ENCODE results near the gene ZNF792.
"Not testable (repeated sequence)": the region's sequence is repeated elsewhere in the genome, so short reads cannot be mapped to it uniquely, and the experiment has no call there.

ZNF792 gene

DNA sequence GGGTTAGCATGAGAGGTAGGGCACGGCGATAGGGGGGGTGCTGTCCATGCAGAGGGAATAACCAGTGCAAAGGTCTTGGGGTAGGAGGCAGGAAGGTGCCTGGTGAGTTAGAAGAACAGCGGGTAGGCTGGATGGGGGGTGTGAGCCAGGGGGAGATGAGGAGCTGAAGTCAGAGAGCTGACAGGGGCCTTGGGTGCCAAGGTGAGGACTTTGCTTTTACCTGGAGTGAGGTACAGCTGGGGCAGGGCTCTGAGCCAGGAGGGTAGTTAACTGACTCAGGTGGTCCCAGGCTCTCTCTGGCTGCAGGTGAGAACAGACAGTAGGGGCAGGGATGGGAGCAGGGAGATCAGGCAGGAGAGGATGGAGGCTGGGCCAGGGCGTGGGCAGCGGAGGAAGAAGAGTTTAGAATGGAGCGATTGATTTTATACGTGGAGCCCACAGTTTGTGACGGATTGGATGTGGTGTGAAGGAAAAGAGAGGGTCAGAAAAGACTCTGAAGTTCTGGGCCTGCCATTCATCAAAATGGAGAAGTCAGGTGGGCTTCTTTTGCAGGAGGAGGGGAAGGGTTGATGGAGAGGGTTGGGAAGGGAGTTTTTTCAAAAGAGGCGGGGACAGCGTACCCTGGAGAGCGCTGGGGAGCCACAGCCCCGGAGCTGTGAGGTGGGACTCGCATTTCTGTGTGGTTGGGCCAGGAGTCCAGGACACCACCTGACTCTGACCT lies 34.9 kb upstream of the ZNF792 start:
- DNase-seq (ENCODE audit: low spot score), result peak; percentile 25

DNA sequence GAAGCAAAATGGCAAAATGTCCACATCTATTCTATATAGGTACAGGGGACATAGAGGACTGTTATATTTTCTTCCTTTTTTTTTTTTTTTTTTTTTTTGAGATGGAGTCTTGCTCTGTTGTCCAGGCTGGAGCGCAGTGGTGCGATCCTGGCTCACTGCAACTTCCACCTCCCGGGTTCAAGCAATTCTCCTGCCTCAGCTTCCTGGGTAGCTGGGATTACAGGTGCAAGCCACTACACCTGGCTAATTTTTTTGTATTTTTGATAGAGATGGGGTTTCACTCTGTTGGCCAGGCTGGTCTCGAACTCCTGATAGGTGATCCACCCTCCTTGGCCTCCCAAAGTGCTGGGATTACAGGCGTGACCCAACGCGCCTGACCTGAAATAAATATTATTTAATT lies 34.2 kb upstream of the ZNF792 start:
- not testable (repeated sequence) for DNase-seq (ENCODE audit: low spot score)

DNA sequence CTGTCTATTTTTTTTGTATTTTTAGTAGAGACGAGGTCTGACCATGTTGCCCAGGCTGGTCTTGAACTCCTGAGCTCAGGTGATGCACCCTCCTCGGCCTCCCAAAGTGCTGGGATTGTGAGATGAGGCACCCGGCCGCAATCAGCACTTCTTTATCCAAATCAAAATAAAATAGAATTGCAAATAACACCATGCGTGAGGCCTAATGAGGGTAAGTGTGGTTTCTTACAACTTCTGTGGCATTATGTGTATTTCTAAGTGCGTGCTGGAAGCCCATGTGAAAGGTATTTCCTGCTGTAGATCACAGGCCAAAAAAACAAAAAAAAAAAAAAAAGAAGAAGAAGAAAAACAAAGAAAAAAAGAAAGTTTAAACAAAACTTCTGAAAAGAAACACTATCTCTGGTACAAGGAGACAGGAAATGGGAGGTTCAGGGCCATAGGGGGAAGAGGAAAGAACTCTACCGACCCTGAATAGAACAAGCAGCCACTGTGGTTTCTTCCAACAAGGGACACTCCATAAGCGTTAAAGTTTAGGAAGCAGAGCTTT lies 33.1 kb upstream of the ZNF792 start:
- DNase-seq (ENCODE audit: low spot score), result no peak

DNA sequence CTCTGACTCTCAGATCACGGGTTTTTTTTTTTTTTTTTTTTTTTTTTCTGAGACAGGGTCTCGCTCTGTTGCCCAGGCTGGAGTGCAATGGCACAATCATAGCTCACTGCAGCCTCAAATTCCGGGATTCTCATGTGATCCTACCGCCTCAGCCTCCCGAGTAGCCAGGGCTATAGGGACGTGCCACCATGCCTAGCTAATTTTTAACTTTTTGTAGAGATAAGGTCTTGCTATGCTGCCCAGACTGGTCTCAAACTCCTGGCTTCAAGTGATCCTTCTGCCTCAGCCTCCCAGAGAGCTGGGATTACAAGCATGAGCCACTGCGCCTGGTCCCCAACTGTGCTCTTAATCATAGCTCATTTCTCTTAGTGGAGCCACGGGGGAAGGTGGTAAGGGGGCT lies 31.5 kb upstream of the ZNF792 start:
- no peak for DNase-seq (ENCODE audit: low spot score)

DNA sequence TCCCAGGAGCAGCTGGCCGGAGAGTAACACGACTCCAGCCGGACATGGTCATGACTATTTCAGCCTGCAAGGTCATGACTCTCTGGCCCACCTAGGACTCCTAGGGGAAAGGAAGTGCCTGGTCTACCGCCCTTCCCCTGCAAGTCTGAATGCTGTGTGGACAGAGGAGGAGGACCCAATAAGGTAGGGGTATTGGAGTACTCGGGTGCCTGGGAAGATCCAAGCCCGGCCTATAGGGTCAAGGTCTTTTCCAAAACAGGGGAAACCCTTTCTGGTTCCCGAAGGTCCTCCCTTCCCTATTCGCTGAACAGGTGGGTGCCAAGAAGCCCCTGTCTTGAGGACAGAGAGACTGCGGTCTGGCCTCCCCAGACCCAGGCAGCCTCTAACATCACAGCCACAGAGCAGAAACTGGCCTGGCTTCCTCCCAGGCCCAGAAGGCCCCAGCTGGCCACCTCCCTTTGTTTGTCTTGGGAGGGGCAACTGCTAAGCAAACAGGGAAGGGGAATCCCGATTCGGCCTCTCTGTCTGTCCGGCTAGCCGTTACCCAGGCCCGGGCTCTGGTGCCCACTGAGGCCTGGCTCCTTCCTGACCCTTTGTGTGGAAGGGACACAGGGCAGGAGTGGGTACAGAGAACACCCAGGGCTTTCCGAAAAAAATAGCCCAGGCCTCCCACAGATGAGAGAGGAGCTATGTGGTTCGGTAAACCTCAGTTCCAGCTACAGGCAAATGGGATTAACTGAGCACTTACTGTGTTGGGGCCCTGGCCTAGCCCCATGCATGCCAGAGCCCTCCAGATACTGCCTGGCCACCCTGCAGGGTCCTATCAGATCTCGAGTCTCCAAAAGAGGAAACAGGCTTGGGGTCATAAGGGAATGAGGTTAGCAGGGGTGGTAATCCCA lies 30.9 kb upstream of the ZNF792 start:
- no peak for DNase-seq (ENCODE audit: low spot score)

DNA sequence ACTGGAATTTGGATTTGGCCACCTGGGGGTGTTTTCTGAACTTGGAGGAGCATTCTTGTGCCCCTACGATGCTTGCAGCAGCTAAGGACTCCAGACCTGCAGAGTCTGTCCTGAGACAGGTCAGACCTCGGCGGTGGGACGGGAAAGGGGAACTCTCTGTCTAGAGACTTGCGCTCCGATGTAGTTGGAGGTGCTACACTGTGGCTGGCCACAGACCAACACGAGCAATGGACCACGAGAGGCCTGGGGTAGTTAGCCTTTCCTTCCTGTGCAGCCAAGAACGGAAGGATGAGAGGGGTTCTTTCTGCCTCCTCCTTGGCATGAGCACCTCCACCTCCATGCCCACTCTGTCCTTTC lies 30.2 kb upstream of the ZNF792 start:
- no peak for DNase-seq (ENCODE audit: low spot score)

DNA sequence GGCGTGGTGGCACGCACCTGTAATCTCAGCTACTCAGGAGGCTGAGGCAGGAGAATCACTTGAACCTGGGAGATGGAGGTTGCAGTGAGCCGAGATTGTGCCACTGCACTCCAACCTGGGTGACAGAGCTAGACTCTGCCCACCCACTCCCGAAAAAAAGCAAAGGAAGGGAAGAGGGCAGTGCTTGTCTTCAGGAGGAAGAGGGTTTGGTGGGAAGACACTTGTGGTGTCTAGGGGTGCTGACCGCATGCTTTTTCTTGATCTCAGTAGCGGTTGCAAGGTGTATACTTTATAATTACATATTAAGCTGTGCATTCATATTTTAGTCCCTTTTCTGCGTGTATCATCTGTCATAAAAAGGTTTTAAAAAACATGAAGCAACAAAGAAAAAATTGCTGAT lies 28.6 kb upstream of the ZNF792 start:
- DNase-seq (ENCODE audit: low spot score), result not testable (repeated sequence)

DNA sequence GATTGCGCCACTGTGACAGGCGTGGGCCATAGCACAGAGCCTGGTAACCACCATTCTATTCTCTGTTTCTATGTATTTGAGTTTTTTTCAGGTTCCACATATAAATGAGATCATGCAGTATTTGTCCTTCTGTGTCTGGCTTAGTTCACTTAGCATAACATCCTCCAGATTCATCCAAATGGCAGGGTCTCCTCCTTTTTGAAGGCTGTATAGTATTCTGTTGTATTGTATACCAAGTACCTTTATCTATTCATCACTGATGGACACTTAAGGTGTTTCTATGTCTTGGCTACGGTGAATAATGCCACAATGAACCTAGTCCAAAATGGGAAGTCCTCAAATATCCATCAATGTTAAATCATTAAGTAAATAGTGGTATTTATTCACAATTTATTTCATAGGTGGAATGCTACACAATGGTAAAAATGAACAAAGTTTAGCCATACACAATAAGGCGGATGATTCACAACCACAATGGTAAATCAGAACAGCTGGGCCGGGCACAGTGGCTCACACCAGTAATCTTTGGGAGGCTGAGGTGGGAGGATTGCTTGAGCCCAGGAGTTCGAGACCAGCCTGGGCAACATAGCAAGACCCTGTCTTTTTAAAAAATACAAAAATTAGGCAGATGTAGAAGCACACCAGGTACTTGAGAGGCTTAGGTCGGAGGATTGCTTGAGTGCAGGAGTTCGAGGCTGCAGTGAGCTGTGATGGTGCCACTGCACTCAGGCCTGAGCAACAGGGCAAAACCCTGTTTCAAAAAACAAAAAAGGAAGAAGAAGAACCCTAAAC lies 27.7 kb upstream of the ZNF792 start:
- no peak for DNase-seq (ENCODE audit: low spot score)

DNA sequence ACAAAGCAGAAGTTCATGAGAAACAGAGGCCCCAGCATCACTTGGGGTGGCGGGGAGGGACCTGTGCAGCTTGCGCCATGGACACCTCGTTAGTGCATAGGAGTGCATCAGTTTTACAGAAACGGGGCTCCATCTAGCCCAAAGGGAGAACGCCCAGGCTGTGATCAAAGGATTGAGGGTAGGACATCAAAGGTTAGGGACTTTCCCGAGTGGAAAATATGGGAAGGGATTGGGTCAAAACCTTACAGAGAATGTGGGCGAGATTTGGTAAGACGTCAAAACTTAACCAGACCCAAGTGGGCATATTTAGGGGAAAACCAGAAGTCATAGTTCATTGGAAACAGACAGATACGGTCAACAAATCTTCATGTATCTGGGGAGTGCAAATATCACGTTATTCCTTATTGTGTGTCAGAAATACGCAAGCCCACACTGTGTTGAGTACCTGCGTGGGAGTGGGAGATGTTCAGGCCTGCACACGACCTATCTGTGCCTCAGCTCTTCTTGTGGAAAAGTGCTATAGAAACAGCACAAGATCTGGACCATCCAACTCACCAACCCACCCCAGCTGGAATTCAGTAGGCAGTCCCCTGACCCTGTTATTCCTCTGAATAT lies 26.7 kb upstream of the ZNF792 start:
- no peak for DNase-seq (ENCODE audit: low spot score)

DNA sequence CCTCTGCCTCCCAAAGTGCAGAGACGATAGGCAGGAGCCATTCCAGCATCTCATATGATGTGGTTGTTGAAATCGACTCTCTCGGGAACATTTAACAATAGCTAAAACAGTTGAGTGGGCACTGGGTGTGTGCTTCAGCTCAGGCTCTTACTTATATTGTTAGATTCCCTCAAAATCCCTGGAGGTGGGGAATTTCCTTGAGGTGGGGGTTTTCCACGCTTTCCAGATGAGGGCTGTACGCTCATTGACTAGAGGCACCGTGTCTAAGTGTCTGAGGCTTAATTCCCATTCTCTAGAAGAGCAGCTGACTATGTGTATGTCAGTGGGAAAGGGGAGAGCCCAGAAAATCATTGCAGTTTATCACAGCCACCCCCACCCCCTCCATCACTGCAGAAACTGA lies 25.3 kb upstream of the ZNF792 start:
- no peak for DNase-seq (ENCODE audit: low spot score)

DNA sequence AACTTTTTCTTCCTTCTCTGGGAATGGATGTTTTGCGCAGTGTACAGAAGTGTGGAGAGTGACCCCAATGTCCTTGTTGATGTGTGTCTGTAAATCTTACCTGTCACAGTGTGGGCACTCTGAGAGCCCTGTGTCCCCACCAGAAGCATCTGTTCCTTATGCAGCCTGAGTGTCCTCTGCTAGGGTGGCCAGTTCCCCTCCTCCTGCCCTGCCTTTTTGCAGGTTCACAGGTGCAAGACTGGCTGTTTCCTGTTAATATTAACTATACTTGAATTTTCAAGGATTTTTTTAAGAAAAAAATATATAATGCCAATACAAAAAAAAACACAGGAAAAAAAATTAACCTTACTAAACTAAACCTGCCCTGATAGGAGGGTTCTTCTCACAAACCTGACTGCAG lies 24.1 kb upstream of the ZNF792 start:
- DNase-seq (ENCODE audit: low spot score), result no peak

DNA sequence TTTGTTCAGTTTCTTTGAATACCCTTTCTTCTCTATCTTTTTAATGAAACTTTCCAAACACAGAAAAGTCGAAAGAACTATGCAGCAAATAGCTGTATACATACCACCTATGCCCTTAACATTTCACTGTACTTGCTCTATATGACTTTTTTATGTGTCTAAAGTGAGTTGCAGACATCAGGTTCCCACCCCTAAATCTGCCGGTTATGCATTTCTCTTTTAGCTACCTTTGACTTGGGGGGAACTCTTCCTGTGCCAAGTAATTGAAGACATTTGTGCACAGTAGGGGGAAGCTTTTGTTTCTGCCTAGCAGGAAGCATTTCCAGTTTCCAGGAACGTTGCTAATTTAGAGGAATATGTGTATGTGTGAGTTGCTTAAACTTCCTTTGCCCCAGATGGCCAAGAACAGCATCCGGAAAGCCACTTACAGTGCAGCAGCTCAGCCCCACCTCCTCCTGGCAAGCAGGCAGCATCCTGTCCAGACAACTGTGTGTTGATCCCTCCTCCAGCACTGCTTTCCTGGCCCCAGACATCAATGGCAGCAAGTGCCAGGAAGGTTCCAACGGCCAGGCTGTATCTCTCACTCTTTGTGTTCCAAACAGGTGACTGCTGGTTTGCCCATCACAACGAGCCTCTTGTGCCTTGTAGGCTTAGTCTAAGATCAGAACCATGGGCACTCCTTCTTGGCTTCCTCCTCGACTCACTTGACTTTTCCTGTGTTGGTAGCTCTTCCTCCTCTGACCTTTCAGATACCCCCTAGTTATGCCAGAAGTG lies 21.4 kb upstream of the ZNF792 start:
- peak; percentile 57 for DNase-seq (ENCODE audit: low spot score)

DNA sequence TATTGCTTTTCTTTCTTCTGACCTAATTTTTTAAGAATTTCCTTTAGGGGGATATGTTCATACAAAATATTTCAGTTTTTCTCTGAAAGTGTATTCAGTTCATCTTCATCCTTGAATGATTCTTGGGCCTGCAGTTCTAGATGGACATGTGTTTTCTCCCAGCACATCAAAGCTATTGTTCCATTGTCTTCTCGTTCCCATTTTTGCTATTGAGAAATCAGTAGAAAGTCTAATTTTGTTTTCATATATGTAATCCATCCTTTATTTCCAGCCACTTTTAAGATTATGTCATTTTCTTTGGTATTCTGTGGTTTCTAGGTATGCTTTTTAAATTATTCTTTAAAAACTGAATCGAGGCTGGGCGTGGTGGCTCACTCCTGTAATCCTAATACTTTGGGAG lies 20.3 kb upstream of the ZNF792 start:
- no peak for DNase-seq (ENCODE audit: low spot score)

DNA sequence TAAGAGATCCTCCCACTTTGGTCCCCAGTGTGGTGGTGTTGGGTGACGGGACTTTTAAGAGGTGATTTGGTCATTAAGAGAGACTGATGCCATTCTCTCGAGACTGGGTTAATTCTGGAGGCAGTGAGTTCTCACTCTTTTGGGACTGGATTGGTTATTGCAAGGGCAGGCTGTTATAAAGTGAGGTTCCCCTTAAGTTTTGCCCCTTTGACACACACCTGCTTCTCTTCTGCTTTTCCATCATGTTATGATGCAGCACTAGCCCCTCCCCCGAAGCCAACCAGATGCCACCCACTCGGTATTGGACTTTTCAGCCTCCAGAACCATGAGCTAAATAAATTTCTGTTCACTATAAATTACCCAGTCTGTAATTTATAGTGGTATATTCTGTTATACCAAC lies 19.8 kb upstream of the ZNF792 start:
- no peak for DNase-seq (ENCODE audit: low spot score)

DNA sequence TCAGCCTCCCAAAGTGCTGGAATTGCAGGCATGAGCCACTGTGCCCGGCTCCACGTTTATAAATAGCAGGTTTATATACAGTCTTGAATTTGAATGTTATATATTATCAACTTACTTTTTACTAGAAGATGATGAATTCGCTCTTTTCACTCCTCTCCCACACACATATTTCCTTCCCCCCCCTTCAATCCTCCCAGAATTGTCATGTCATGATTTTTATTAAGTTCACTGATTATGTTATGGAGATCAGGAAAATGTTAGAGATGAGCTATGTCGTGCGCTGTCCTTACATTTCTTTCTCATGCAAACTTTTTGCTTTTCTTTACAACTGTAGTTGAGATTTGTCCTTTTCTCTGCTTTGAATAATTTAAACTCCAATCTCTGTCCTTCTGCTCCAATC lies 18.2 kb upstream of the ZNF792 start:
- no peak for DNase-seq (ENCODE audit: low spot score)

DNA sequence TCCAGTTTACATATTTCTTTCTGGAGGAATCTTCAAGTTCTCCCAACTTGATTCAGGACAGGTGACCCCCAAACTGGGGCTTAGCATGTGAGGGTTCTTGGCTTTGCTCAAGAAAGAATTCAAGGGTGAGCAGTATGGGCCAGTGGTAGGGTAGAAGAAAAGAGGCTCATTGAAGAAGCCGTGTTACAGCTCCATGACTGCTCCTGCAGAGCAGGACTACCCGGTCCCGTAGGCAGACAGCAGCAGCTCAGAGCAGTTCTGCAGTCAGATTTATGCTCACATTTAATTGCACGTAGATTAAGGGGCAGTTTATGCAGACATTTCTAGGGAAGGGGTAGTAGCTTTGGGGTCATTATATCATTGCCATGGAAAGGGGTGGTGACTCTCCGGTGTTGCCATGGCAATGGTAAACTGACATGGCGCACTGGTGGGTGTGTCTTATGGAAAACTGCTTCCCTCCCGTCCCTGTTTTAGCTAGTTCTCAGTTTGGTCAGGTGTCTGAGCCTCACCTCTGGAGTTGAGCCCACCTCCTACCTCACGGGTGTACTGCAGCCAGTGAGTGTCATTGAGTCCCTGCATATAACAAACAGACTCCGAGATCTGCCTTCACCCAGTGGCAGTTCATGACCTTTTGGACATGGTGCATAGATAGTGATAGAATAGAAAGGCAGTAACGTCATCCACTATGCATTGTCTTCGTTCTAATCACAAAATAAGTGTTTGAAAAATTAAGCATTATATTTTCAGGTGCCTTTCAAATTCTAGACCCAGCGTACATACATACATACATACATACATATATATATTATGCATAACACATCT lies 16.0 kb upstream of the ZNF792 start:
- DNase-seq (ENCODE audit: low spot score), result no peak

DNA sequence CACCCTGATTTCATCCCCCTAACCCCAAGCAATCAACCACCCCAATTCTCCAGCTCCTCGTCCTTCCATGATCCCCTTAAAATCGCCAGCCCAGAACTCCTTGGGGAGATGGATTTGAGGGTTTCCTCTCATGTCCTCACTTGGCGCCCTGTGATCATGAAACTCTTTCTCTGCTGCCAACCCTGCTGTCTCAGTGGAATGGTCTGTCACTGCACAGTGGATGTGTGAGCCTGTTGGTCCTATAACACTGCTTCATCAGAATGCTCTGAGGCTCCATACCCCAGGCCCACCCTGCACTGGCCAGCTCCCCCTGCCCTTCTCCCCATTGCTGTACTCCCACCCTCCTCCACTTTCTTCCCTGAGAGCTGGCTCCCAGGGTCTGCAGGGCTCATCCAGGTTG lies 12.6 kb upstream of the ZNF792 start:
- no peak for DNase-seq (ENCODE audit: low spot score)

DNA sequence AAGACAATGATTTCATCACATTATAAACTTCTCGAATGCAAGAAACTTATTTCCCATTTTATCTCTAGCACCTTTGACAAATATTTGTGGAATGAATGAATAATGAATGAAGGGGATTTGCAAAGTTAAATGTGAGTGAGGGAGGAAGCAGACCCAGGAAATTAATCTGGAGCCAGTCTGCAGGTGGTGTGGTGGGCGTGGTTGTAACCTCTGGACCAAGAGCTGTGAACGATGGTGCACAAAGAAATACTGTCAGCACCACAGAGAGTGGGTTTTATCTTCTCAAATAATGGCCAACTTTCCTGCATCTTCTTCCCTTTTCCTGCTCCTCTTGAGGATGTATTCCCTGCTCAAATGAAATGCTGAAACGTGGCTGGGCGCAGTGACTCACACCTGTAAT lies 11.0 kb upstream of the ZNF792 start:
- DNase-seq (ENCODE audit: low spot score), result no peak

DNA sequence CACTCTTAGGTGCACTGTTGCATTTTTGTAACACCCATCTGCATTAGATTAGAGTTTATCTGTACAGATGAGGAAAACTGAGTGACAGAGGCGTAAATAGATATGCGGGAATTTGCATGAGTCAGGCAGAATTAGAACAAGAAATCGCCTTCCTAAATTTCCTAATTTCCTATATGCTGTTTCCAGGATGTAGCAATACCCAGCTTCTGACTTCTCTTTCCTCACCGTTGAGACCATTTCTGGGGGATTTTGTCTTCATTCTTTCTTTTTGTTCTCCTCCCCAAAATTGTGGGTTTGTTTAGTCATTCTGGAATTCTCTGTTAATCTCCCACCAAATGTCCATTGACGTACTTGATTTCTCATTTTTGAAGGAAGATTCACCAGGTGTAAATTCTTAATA lies 10.6 kb upstream of the ZNF792 start:
- no peak for DNase-seq (ENCODE audit: low spot score)

DNA sequence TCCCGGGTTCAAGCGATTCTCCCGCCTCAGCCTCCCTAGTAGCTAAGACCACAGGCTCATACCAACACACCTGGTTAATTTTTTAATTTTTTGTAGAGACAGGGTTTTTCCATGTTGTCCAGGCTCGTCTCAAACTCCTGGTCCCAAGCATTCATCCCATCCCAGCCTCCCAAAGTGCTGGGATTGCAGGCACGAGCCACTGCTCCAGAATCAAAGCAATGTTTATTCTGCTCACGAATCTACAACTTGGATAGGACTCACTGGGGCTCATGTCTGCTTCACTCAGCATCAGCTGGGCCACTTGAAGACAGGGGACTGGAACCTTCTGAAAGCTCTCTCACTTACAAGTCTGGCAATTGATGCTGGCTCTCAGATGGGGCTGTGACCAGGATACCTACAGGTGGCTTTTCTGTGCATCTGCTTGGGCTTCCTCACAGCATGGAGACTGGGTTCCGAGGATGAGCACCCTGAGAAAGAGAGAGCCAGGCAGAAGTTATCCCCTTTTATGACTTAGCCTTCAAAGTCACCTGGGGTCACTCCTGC lies 8.2 kb upstream of the ZNF792 start:
- DNase-seq (ENCODE audit: low spot score), result no peak
